IMR-90 (cell line): ENCODE data around the gene PHLDA2. TPM values are rescaled to one million over a fixed set of nuclear protein-coding genes. Genes with fewer than 3 reads are reported as not detected.

Source experiments
- CEBPB ChIP-seq: IDR thresholded peaks from 2 replicates; pipeline ENCODE4 v1.6.1; 2012; ENCODE audit warnings: low read depth, low read length, improper control_type of control experiment
- CTCF ChIP-seq: conservative IDR thresholded peaks from 2 replicates; pipeline ENCODE4 v1.5.1; 2012; ENCODE audit warnings: mild to moderate bottlenecking, low read depth, low read length, improper control_type of control experiment
- MAFK ChIP-seq: IDR thresholded peaks from 2 replicates; pipeline ENCODE4 v1.6.1; 2012; ENCODE audit warnings: low read depth, low read length, improper control_type of control experiment
- polyA plus RNA-seq, 3 experiments: library from polyadenylated mRNA; depleted of rRNA; stranded (reverse); fragments of >200 nt; gene quantifications; 2 replicates each; pipeline ENCODE4 v1.2.3, GENCODE V29; 2012; ENCODE audit warnings: low replicate concordance in 1 of 3
- total RNA-seq: library from RNA; depleted of rRNA; stranded (reverse); fragments of >200 nt; gene quantifications from 2 replicates; pipeline ENCODE4 v1.2.3, GENCODE V29; 2012

PHLDA2 gene
- total and polyA plus RNA-seq, 2 of the 4 experiments (the other 2 are of a cell fraction) = 3.8 to 89.0 TPM

- TF ChIP-seq MAFK (no peak), CTCF (no peak), CEBPB (no peak)
Measured at GRCh38 chr11:2901196-2901796, 27.9 kb downstream of the PHLDA2 start (continued).
